ENCODE data around the gene SLC12A7. TPM values are rescaled to one million over a fixed set of nuclear protein-coding genes. Genes with fewer than 3 reads are reported as not detected.

SLC12A7 gene
- total RNA-seq, 2 experiments from 2014 or later = 32.6 to 34.2 TPM

- no peak for DNase-seq
- peaks cover 26% of the 10 kb centered on the region for H3K27me3 Mint-ChIP-seq
- no peak overlapping the region for H3K27ac Mint-ChIP-seq
- peaks cover 4% of the 10 kb centered on the region for H3K4me1 Mint-ChIP-seq
- no peak overlapping the region for H3K4me3 Mint-ChIP-seq
- CTCF ChIA-PET = interaction anchor here (1.4 kb wide), 1 partner anchor 493 kb away, joined by 3 read pairs; no protein-coding TSS in a partner anchor
- no peaks in the 10 kb centered on the region for H3K9me3 Mint-ChIP-seq
- POLR2A ChIA-PET = no interaction called here
- H3K36me3 Mint-ChIP-seq (ENCODE audit: low read depth) = no peaks in the 10 kb centered on the region
Observed at GRCh38 chr5:1152156-1152555, 40.3 kb upstream of the SLC12A7 start.

- peaks cover 4% of the 10 kb centered on the region for H3K4me1 Mint-ChIP-seq
- CTCF ChIA-PET = interaction anchor here (1.4 kb wide), 1 partner anchor 494 kb away, joined by 3 read pairs; no protein-coding TSS in a partner anchor
- H3K27ac Mint-ChIP-seq = no peak overlapping the region
- H3K9me3 Mint-ChIP-seq = no peaks in the 10 kb centered on the region
- POLR2A ChIA-PET = no interaction called here
- peaks cover 18% of the 10 kb centered on the region for H3K27me3 Mint-ChIP-seq
- no peak for DNase-seq
- no peaks in the 10 kb centered on the region for H3K36me3 Mint-ChIP-seq (ENCODE audit: low read depth)
- no peak overlapping the region for H3K4me3 Mint-ChIP-seq
Observed at GRCh38 chr5:1151316-1151715, 39.5 kb upstream of the SLC12A7 start.

- H3K27ac Mint-ChIP-seq = no peak overlapping the region
- H3K9me3 Mint-ChIP-seq = no peaks in the 10 kb centered on the region
- no peak overlapping the region for H3K4me3 Mint-ChIP-seq
- H3K4me1 Mint-ChIP-seq = peaks cover 4% of the 10 kb centered on the region
- no peaks in the 10 kb centered on the region for H3K36me3 Mint-ChIP-seq (ENCODE audit: low read depth)
- POLR2A ChIA-PET = no interaction called here
- CTCF ChIA-PET = interaction anchor here (1.1 to 1.3 kb wide), 2 partner anchors 16 to 227 kb away, joined by 4 read pairs; no protein-coding TSS in a partner anchor
- H3K27me3 Mint-ChIP-seq = peaks cover 18% of the 10 kb centered on the region
- DNase-seq = no peak
Observed at GRCh38 chr5:1150866-1151265, 39.0 kb upstream of the SLC12A7 start.

- DNase-seq = no peak
- Mint-ChIP-seq H3K36me3 (ENCODE audit: low read depth) (no peaks in the 10 kb centered on the region), H3K27me3 (peaks cover 2% of the 10 kb centered on the region), H3K27ac (no peak overlapping the region), H3K4me1 (peaks cover 2% of the 10 kb centered on the region), H3K4me3 (no peak overlapping the region), H3K9me3 (no peaks in the 10 kb centered on the region)
- ChIA-PET CTCF (no interaction called here), POLR2A (no interaction called here)
Observed at GRCh38 chr5:1144638-1145396, 33.0 kb upstream of the SLC12A7 start.

GRCh38 chr5:1144089-1144488 is 32.2 kb upstream of the SLC12A7 start:
- ChIA-PET CTCF (no interaction called here), POLR2A (no interaction called here)
- no peaks in the 10 kb centered on the region for H3K36me3 Mint-ChIP-seq (ENCODE audit: low read depth)
- no peak for DNase-seq
- H3K4me1 Mint-ChIP-seq = peaks cover 2% of the 10 kb centered on the region
- no peaks in the 10 kb centered on the region for H3K9me3 Mint-ChIP-seq
- no peak overlapping the region for H3K4me3 Mint-ChIP-seq
- H3K27me3 Mint-ChIP-seq = peaks cover 2% of the 10 kb centered on the region
- H3K27ac Mint-ChIP-seq = no peak overlapping the region

GRCh38 chr5:1143670-1143951 is 31.7 kb upstream of the SLC12A7 start:
- Mint-ChIP-seq H3K36me3 (ENCODE audit: low read depth) (no peaks in the 10 kb centered on the region), H3K27me3 (peaks cover 2% of the 10 kb centered on the region), H3K27ac (no peak overlapping the region), H3K9me3 (no peaks in the 10 kb centered on the region), H3K4me1 (peaks cover 2% of the 10 kb centered on the region), H3K4me3 (no peak overlapping the region)
- ChIA-PET POLR2A (no interaction called here), CTCF (interaction anchor here (1.1 kb wide), 1 partner anchor 220 kb away, joined by 4 read pairs; no protein-coding TSS in a partner anchor)
- DNase-seq = no peak

- peaks cover 3% of the 10 kb centered on the region for H3K4me1 Mint-ChIP-seq
- H3K27ac Mint-ChIP-seq = no peak overlapping the region
- DNase-seq = no peak
- H3K36me3 Mint-ChIP-seq (ENCODE audit: low read depth) = no peaks in the 10 kb centered on the region
- no peak overlapping the region for H3K4me3 Mint-ChIP-seq
- ChIA-PET POLR2A (no interaction called here), CTCF (interaction anchor here (1.1 kb wide), 1 partner anchor 219 kb away, joined by 4 read pairs; no protein-coding TSS in a partner anchor)
- no peaks in the 10 kb centered on the region for H3K9me3 Mint-ChIP-seq
- H3K27me3 Mint-ChIP-seq = peaks cover 2% of the 10 kb centered on the region
Observed at GRCh38 chr5:1142886-1143669, 31.2 kb upstream of the SLC12A7 start.

GRCh38 chr5:1141834-1142233 is 30.0 kb upstream of the SLC12A7 start:
- Mint-ChIP-seq H3K4me3 (no peak overlapping the region), H3K36me3 (ENCODE audit: low read depth) (no peaks in the 10 kb centered on the region), H3K9me3 (peaks cover under 1% of the 10 kb centered on the region), H3K27me3 (peaks cover 2% of the 10 kb centered on the region), H3K27ac (no peak overlapping the region), H3K4me1 (peaks cover 3% of the 10 kb centered on the region)
- POLR2A ChIA-PET = no interaction called here
- no peak for DNase-seq
- CTCF ChIA-PET = interaction anchor here (0.7 to 4.5 kb wide), 4 partner anchors 88 to 1070 kb away, joined by 3 to 44 read pairs (median 3); no protein-coding TSS in a partner anchor

GRCh38 chr5:1140818-1141189 is 28.9 kb upstream of the SLC12A7 start:
- peaks cover 3% of the 10 kb centered on the region for H3K4me1 Mint-ChIP-seq
- no peaks in the 10 kb centered on the region for H3K36me3 Mint-ChIP-seq (ENCODE audit: low read depth)
- peaks cover 2% of the 10 kb centered on the region for H3K27me3 Mint-ChIP-seq
- ChIA-PET CTCF (interaction anchor here (0.9 to 4.5 kb wide), 16 partner anchors 10 to 224 kb away, joined by 3 to 44 read pairs (median 4); partner anchors contain the start of gene NKD2), POLR2A (no interaction called here)
- no peak for DNase-seq
- no peak overlapping the region for H3K27ac Mint-ChIP-seq
- no peak overlapping the region for H3K4me3 Mint-ChIP-seq
- H3K9me3 Mint-ChIP-seq = peaks cover 9% of the 10 kb centered on the region

- CTCF ChIA-PET = interaction anchor here (0.8 to 4.5 kb wide), 15 partner anchors 9 to 223 kb away, joined by 3 to 44 read pairs (median 4); partner anchors contain the start of gene NKD2
- no peak overlapping the region for H3K4me3 Mint-ChIP-seq
- no peak overlapping the region for H3K27ac Mint-ChIP-seq
- POLR2A ChIA-PET = no interaction called here
- peaks cover 3% of the 10 kb centered on the region for H3K4me1 Mint-ChIP-seq
- no peaks in the 10 kb centered on the region for H3K36me3 Mint-ChIP-seq (ENCODE audit: low read depth)
- DNase-seq = peak; percentile 81
- peaks cover 2% of the 10 kb centered on the region for H3K27me3 Mint-ChIP-seq
- H3K9me3 Mint-ChIP-seq = peaks cover 9% of the 10 kb centered on the region
Observed at GRCh38 chr5:1140171-1140817, 28.4 kb upstream of the SLC12A7 start.

GRCh38 chr5:1139331-1140170 is 27.7 kb upstream of the SLC12A7 start:
- DNase-seq = no peak
- Mint-ChIP-seq H3K27ac (no peak overlapping the region), H3K36me3 (ENCODE audit: low read depth) (no peaks in the 10 kb centered on the region), H3K9me3 (peaks cover 9% of the 10 kb centered on the region), H3K27me3 (peaks cover 2% of the 10 kb centered on the region), H3K4me3 (no peak overlapping the region), H3K4me1 (peaks cover 3% of the 10 kb centered on the region)
- ChIA-PET POLR2A (no interaction called here), CTCF (interaction anchor here (0.8 to 4.5 kb wide), 18 partner anchors 9 to 222 kb away, joined by 3 to 44 read pairs (median 4); partner anchors contain the start of gene NKD2)

GRCh38 chr5:1138445-1139245 is 26.8 kb upstream of the SLC12A7 start:
- CTCF ChIA-PET = interaction anchor here (0.6 to 4.5 kb wide), 9 partner anchors 15 to 376 kb away, joined by 3 to 44 read pairs (median 3); partner anchors contain the start of gene NKD2
- Mint-ChIP-seq H3K4me1 (peaks cover 3% of the 10 kb centered on the region), H3K9me3 (peaks cover 9% of the 10 kb centered on the region)

More at GRCh38 chr5:1138445-1139245, 26.8 kb upstream of the SLC12A7 start:
- peaks cover 2% of the 10 kb centered on the region for H3K27me3 Mint-ChIP-seq
- no peak overlapping the region for H3K27ac Mint-ChIP-seq
- POLR2A ChIA-PET = no interaction called here
- DNase-seq = no peak
- no peaks in the 10 kb centered on the region for H3K36me3 Mint-ChIP-seq (ENCODE audit: low read depth)
- no peak overlapping the region for H3K4me3 Mint-ChIP-seq
